WTC11 (cell line): ENCODE data around the gene HTR3B.

ENCODE experiments used
- CTCF ChIP-seq: fragments of 200-600 bp; IDR thresholded peaks from 2 replicates; pipeline ENCODE4 v1.8.0; 2022; ENCODE audit warnings: antibody characterized with exemption
- PREB ChIP-seq: sonication (generic); formaldehyde crosslinking; IDR thresholded peaks from 2 replicates; pipeline ENCODE4 v1.8.1; 2022; ENCODE audit warnings: mild to moderate bottlenecking, missing genetic modification reagents, moderate library complexity, borderline replicate concordance

GRCh38 chr11:113989916-113990315, 85.3 kb downstream of the HTR3B start:
- no peak for TF ChIP-seq CTCF
- no peak for TF ChIP-seq PREB
